ENCODE results near the gene BTBD18.
A peak's percentile ranks its signal among the peaks of the same experiment; 100 is the strongest.

Gene BTBD18

GRCh38 chr11:57781529-57781943 is 29.9 kb upstream of the BTBD18 start:
- no peak overlapping the region for H3K4me3 Mint-ChIP-seq
- H3K4me1 Mint-ChIP-seq (ENCODE audit: low read depth), result peaks cover 22% of the 10 kb centered on the region
- H3K27ac Mint-ChIP-seq, result no peak overlapping the region

GRCh38 chr11:57779276-57779675 is 27.7 kb upstream of the BTBD18 start:
- Mint-ChIP-seq H3K9me3 (no peaks in the 10 kb centered on the region), H3K4me1 (ENCODE audit: low read depth) (peaks cover 20% of the 10 kb centered on the region), H3K27ac (no peak overlapping the region), H3K36me3 (ENCODE audit: low read depth) (no peaks in the 10 kb centered on the region), H3K4me3 (no peak overlapping the region), H3K27me3 (no peaks in the 10 kb centered on the region)

More at GRCh38 chr11:57781529-57781943, 29.9 kb upstream of the BTBD18 start:
- Mint-ChIP-seq H3K9me3 (no peaks in the 10 kb centered on the region), H3K27me3 (no peaks in the 10 kb centered on the region), H3K36me3 (ENCODE audit: low read depth) (no peaks in the 10 kb centered on the region)

GRCh38 chr11:57778318-57779037 is 26.9 kb upstream of the BTBD18 start:
- no peaks in the 10 kb centered on the region for H3K27me3 Mint-ChIP-seq
- no peak overlapping the region for H3K4me3 Mint-ChIP-seq
- H3K27ac Mint-ChIP-seq, result no peak overlapping the region
- peaks cover 20% of the 10 kb centered on the region for H3K4me1 Mint-ChIP-seq (ENCODE audit: low read depth)
- H3K9me3 Mint-ChIP-seq, result no peaks in the 10 kb centered on the region
- no peaks in the 10 kb centered on the region for H3K36me3 Mint-ChIP-seq (ENCODE audit: low read depth)

GRCh38 chr11:57777969-57778317 is 26.3 kb upstream of the BTBD18 start:
- Mint-ChIP-seq H3K4me1 (ENCODE audit: low read depth) (peaks cover 20% of the 10 kb centered on the region), H3K27me3 (no peaks in the 10 kb centered on the region), H3K9me3 (no peaks in the 10 kb centered on the region), H3K36me3 (ENCODE audit: low read depth) (peaks cover 1% of the 10 kb centered on the region), H3K27ac (no peak overlapping the region), H3K4me3 (no peak overlapping the region)

GRCh38 chr11:57776577-57777210 is 25.1 kb upstream of the BTBD18 start:
- H3K4me3 Mint-ChIP-seq, result no peak overlapping the region
- no peaks in the 10 kb centered on the region for H3K9me3 Mint-ChIP-seq
- H3K36me3 Mint-ChIP-seq (ENCODE audit: low read depth), result peaks cover 4% of the 10 kb centered on the region
- peaks cover 17% of the 10 kb centered on the region for H3K4me1 Mint-ChIP-seq (ENCODE audit: low read depth)
- H3K27ac Mint-ChIP-seq, result no peak overlapping the region
- no peaks in the 10 kb centered on the region for H3K27me3 Mint-ChIP-seq

- peaks cover 12% of the 10 kb centered on the region for H3K4me1 Mint-ChIP-seq (ENCODE audit: low read depth)
- no peaks in the 10 kb centered on the region for H3K27me3 Mint-ChIP-seq
- H3K9me3 Mint-ChIP-seq, result no peaks in the 10 kb centered on the region
These were observed 24.5 kb upstream of the BTBD18 start for GRCh38 chr11:57776031-57776521.

GRCh38 chr11:57775491-57775890 is 23.9 kb upstream of the BTBD18 start:
- peaks cover 12% of the 10 kb centered on the region for H3K4me1 Mint-ChIP-seq (ENCODE audit: low read depth)
- no peaks in the 10 kb centered on the region for H3K27me3 Mint-ChIP-seq
- H3K36me3 Mint-ChIP-seq (ENCODE audit: low read depth), result peaks cover 4% of the 10 kb centered on the region

More at GRCh38 chr11:57776031-57776521, 24.5 kb upstream of the BTBD18 start:
- H3K36me3 Mint-ChIP-seq (ENCODE audit: low read depth), result peaks cover 4% of the 10 kb centered on the region
- H3K4me3 Mint-ChIP-seq, result no peak overlapping the region
- no peak overlapping the region for H3K27ac Mint-ChIP-seq

GRCh38 chr11:57773026-57773598 is 21.5 kb upstream of the BTBD18 start:
- Mint-ChIP-seq H3K27me3 (no peaks in the 10 kb centered on the region), H3K4me1 (ENCODE audit: low read depth) (peaks cover 8% of the 10 kb centered on the region), H3K9me3 (no peaks in the 10 kb centered on the region), H3K36me3 (ENCODE audit: low read depth) (peaks cover 4% of the 10 kb centered on the region), H3K4me3 (no peak overlapping the region), H3K27ac (no peak overlapping the region)

More at GRCh38 chr11:57775491-57775890, 23.9 kb upstream of the BTBD18 start:
- no peak overlapping the region for H3K4me3 Mint-ChIP-seq
- H3K27ac Mint-ChIP-seq, result no peak overlapping the region
- H3K9me3 Mint-ChIP-seq, result no peaks in the 10 kb centered on the region

- Mint-ChIP-seq H3K27me3 (no peaks in the 10 kb centered on the region), H3K4me3 (no peak overlapping the region), H3K36me3 (ENCODE audit: low read depth) (peaks cover 4% of the 10 kb centered on the region), H3K4me1 (ENCODE audit: low read depth) (peaks cover 9% of the 10 kb centered on the region), H3K9me3 (no peaks in the 10 kb centered on the region), H3K27ac (no peak overlapping the region)
These were observed 20.9 kb upstream of the BTBD18 start for GRCh38 chr11:57772562-57772961.

- H3K27ac Mint-ChIP-seq, result no peak overlapping the region
- no peaks in the 10 kb centered on the region for H3K27me3 Mint-ChIP-seq
- H3K36me3 Mint-ChIP-seq (ENCODE audit: low read depth), result peaks cover 4% of the 10 kb centered on the region
- peaks cover 9% of the 10 kb centered on the region for H3K4me1 Mint-ChIP-seq (ENCODE audit: low read depth)
- no peak overlapping the region for H3K4me3 Mint-ChIP-seq
- no peaks in the 10 kb centered on the region for H3K9me3 Mint-ChIP-seq
These were observed 19.7 kb upstream of the BTBD18 start for GRCh38 chr11:57771365-57771764.

GRCh38 chr11:57770793-57771192 is 19.2 kb upstream of the BTBD18 start:
- Mint-ChIP-seq H3K27ac (no peak overlapping the region), H3K27me3 (no peaks in the 10 kb centered on the region), H3K36me3 (ENCODE audit: low read depth) (peaks cover 4% of the 10 kb centered on the region), H3K4me1 (ENCODE audit: low read depth) (peaks cover 9% of the 10 kb centered on the region), H3K4me3 (no peak overlapping the region), H3K9me3 (no peaks in the 10 kb centered on the region)

- H3K4me1 Mint-ChIP-seq (ENCODE audit: low read depth), result peaks cover 35% of the 10 kb centered on the region
- no peaks in the 10 kb centered on the region for H3K36me3 Mint-ChIP-seq (ENCODE audit: low read depth)
- no peak overlapping the region for H3K4me3 Mint-ChIP-seq
- H3K9me3 Mint-ChIP-seq, result no peaks in the 10 kb centered on the region
- H3K27me3 Mint-ChIP-seq, result no peaks in the 10 kb centered on the region
- no peak overlapping the region for H3K27ac Mint-ChIP-seq
These were observed 13.4 kb upstream of the BTBD18 start for GRCh38 chr11:57764972-57765371.

- Mint-ChIP-seq H3K9me3 (no peaks in the 10 kb centered on the region), H3K4me3 (no peak overlapping the region), H3K27me3 (no peaks in the 10 kb centered on the region), H3K36me3 (ENCODE audit: low read depth) (no peaks in the 10 kb centered on the region), H3K27ac (no peak overlapping the region), H3K4me1 (ENCODE audit: low read depth) (peaks cover 39% of the 10 kb centered on the region)
These were observed 12.9 kb upstream of the BTBD18 start for GRCh38 chr11:57764566-57764965.

- Mint-ChIP-seq H3K27me3 (no peaks in the 10 kb centered on the region), H3K4me1 (ENCODE audit: low read depth) (peaks cover 37% of the 10 kb centered on the region), H3K27ac (no peak overlapping the region), H3K36me3 (ENCODE audit: low read depth) (no peaks in the 10 kb centered on the region), H3K4me3 (no peak overlapping the region), H3K9me3 (no peaks in the 10 kb centered on the region)
These were observed 12.4 kb upstream of the BTBD18 start for GRCh38 chr11:57764021-57764420.

GRCh38 chr11:57763568-57763967 is 11.9 kb upstream of the BTBD18 start:
- H3K36me3 Mint-ChIP-seq (ENCODE audit: low read depth), result no peaks in the 10 kb centered on the region
- H3K27ac Mint-ChIP-seq, result no peak overlapping the region
- H3K4me1 Mint-ChIP-seq (ENCODE audit: low read depth), result peaks cover 40% of the 10 kb centered on the region
- no peaks in the 10 kb centered on the region for H3K27me3 Mint-ChIP-seq
- H3K4me3 Mint-ChIP-seq, result peak overlapping the region; percentile 61
- no peaks in the 10 kb centered on the region for H3K9me3 Mint-ChIP-seq
